HG02610 (cell line): ENCODE data around the gene PXYLP1.

Experiments
- ATAC-seq: cut with Tn5 transposase; IDR thresholded peaks from one replicate; pipeline ENCODE4 v1.9.1; 2021; ENCODE audit warnings: mild to moderate bottlenecking, moderate library complexity; ENCODE audit not compliant: unreplicated experiment

PXYLP1 gene

GRCh38 chr3:141341536-141341935, 109.9 kb downstream of the PXYLP1 start:
- no peak for ATAC-seq

GRCh38 chr3:141342386-141342785, 110.8 kb downstream of the PXYLP1 start:
- no peak for ATAC-seq

- ATAC-seq, result no peak
Measured at GRCh38 chr3:141343077-141343476, 111.5 kb downstream of the PXYLP1 start.

- ATAC-seq, result no peak
Measured at GRCh38 chr3:141343865-141344271, 112.2 kb downstream of the PXYLP1 start.
